A549 (cell line): Measurements from ENCODE around the gene RAB5IF. TPM values are rescaled to one million over a fixed set of nuclear protein-coding genes. Genes with fewer than 3 reads are reported as not detected.

Source experiments
- ATAC-seq, 2 experiments: fragments of 200-7000 bp in 1 of 2; fragments of >200 bp in 1 of 2; cut with Nextera tagmentation in 1 of 2; cut with Tn5 transposase in 1 of 2; 3 replicates each; pipeline versions ENCODE4 v1.8.0 to v1.9.1; 2018 to 2020; ENCODE audit warnings: mild to moderate bottlenecking in 1 of 2, moderate library complexity in 1 of 2
- CTCF ChIA-PET: fragments of 300-600 bp; sonication (Branson Sonifier 250); formaldehyde crosslinking; extraction: SDS; loops from one replicate; lab custom pipeline; 2021; ENCODE audit warnings: antibody characterized with exemption, inconsistent platforms; lab: Yijun Ruan, JAX
- POLR2A ChIA-PET: fragments of 350-600 bp; formaldehyde crosslinking; extraction: SDS; loops from one replicate; lab custom pipeline; 2021; ENCODE audit warnings: antibody characterized with exemption, inconsistent platforms; lab: Yijun Ruan, JAX
- DNase-seq, 2 experiments: peaks; one replicate each; pipeline versions ENCODE4 v3.0.0 to v3.0.0-alpha.2; 2011 to 2016; ENCODE audit warnings: low read depth in 1 of 2, low spot score in 1 of 2
- FAIRE-seq: peaks from 2 replicates; lab custom pipeline; 2011; peaks lifted over from hg19 to GRCh38; lab: Jason Lieb, UNC
- H3K27ac ChIP-seq, 2 experiments: fragments of >200 bp; sonication (Bioruptor Twin); formaldehyde crosslinking; 3 replicates each; pipeline ENCODE4 v1.5.1; 2016 to 2017
- H3K4me1 ChIP-seq: fragments of >200 bp; sonication (Bioruptor Twin); formaldehyde crosslinking; 3 replicates; pipeline ENCODE4 v1.6.1; 2016
- H3K4me2 ChIP-seq: fragments of >200 bp; sonication (Bioruptor Twin); formaldehyde crosslinking; 3 replicates; pipeline ENCODE4 v1.6.1; 2016
- H3K4me3 ChIP-seq: fragments of >200 bp; sonication (Bioruptor Twin); formaldehyde crosslinking; 3 replicates; pipeline ENCODE4 v1.5.1; 2016
- H3K9me3 ChIP-seq: fragments of >200 bp; sonication (Bioruptor Twin); formaldehyde crosslinking; 3 replicates; pipeline ENCODE4 v1.6.1; 2016
- BCL3 ChIP-seq: fragments of >200 bp; sonication (Bioruptor Twin); formaldehyde crosslinking; IDR thresholded peaks from 3 replicates; pipeline ENCODE4 v1.6.1; 2016
- CBX8 ChIP-seq: fragments of 200-600 bp; sonication (generic); IDR thresholded peaks from 2 replicates; pipeline ENCODE4 v1.6.1; 2016
- CHD4 ChIP-seq: fragments of 200-600 bp; sonication (generic); IDR thresholded peaks from 2 replicates; pipeline ENCODE4 v1.6.1; 2016; ENCODE audit warnings: antibody characterized with exemption, mild to moderate bottlenecking, borderline replicate concordance
- ESRRA ChIP-seq: fragments of 150-350 bp; IDR thresholded peaks from 2 replicates; pipeline ENCODE4 v1.6.1; 2014; ENCODE audit warnings: mild to moderate bottlenecking, low read length, borderline replicate concordance
- FOSL2 ChIP-seq, 2 experiments: fragments of 450-650 bp in 1 of 2; fragments of >200 bp in 1 of 2; sonication (Bioruptor Twin) in 1 of 2; formaldehyde crosslinking; IDR thresholded peaks; 2 replicates each; pipeline versions ENCODE4 v1.5.0 to v1.6.1; 2016 to 2020; ENCODE audit warnings: mild to moderate bottlenecking in 1 of 2, moderate library complexity in 1 of 2
- GATA3 ChIP-seq: IDR thresholded peaks from 2 replicates; pipeline ENCODE4 v1.6.1; 2012; ENCODE audit warnings: borderline replicate concordance
- HEYL ChIP-seq: fragments of 250-450 bp; sonication (Bioruptor Pico); IDR thresholded peaks from 2 replicates; pipeline ENCODE4 v1.8.0; 2021; ENCODE audit warnings: mild to moderate bottlenecking, moderate library complexity
- HOXA7 ChIP-seq: fragments of 250-450 bp; sonication (Bioruptor Pico); IDR thresholded peaks from 2 replicates; pipeline ENCODE4 v1.5.0; 2020; ENCODE audit warnings: mild to moderate bottlenecking, moderate library complexity
- MAFK ChIP-seq: fragments of 450-650 bp; IDR thresholded peaks from 2 replicates; pipeline ENCODE4 v1.6.1; 2014; ENCODE audit not compliant: partially characterized antibody
- MAZ ChIP-seq: fragments of 150-350 bp; IDR thresholded peaks from 2 replicates; pipeline ENCODE4 v1.6.1; 2014; ENCODE audit warnings: antibody characterized with exemption, low read depth, low read length, borderline replicate concordance
- MYC ChIP-seq: IDR thresholded peaks from 2 replicates; pipeline ENCODE4 v1.6.1; 2012; ENCODE audit warnings: mild to moderate bottlenecking, inconsistent platforms, low read length, improper control_type of control experiment, borderline replicate concordance
- NFE2L2 ChIP-seq: fragments of 150-350 bp; conservative IDR thresholded peaks from 2 replicates; pipeline ENCODE4 v1.6.1; 2014; ENCODE audit warnings: low read length
- NPAS2 ChIP-seq: fragments of 250-450 bp; sonication (Bioruptor Pico); IDR thresholded peaks from 2 replicates; pipeline ENCODE4 v1.8.0; 2022; ENCODE audit warnings: mild to moderate bottlenecking, moderate library complexity, borderline replicate concordance
- PHF8 ChIP-seq: fragments of 200-600 bp; sonication (generic); IDR thresholded peaks from 2 replicates; pipeline ENCODE4 v1.6.1; 2016; ENCODE audit warnings: low read depth, mild to moderate bottlenecking, antibody characterized with exemption, moderate library complexity, borderline replicate concordance
- SREBF2 ChIP-seq: fragments of 450-650 bp; IDR thresholded peaks from 2 replicates; pipeline ENCODE4 v1.6.1; 2014; ENCODE audit warnings: mild to moderate bottlenecking, moderate library complexity
- TFCP2L1 ChIP-seq: fragments of 250-450 bp; sonication (Bioruptor Pico); IDR thresholded peaks from 2 replicates; pipeline ENCODE4 v1.5.0; 2021; ENCODE audit warnings: mild to moderate bottlenecking
- TP53 ChIP-seq: fragments of 250-450 bp; sonication (Bioruptor Pico); IDR thresholded peaks from 2 replicates; pipeline ENCODE4 v1.5.0; 2021; ENCODE audit warnings: mild to moderate bottlenecking, moderate library complexity
- ZC3H11A ChIP-seq: fragments of 450-650 bp; IDR thresholded peaks from 2 replicates; pipeline ENCODE4 v1.6.1; 2014; ENCODE audit warnings: antibody characterized with exemption, mild to moderate bottlenecking
- ZSCAN20 ChIP-seq: fragments of 250-450 bp; sonication (Bioruptor Pico); IDR thresholded peaks from 2 replicates; pipeline ENCODE4 v1.8.0; 2022; ENCODE audit warnings: mild to moderate bottlenecking, moderate library complexity
- WGBS: methylation state at CpG from one replicate; pipeline ENCODE4 v1.1.6; 2017; ENCODE audit errors: missing lambda C conversion rate; 5-methylcytosine and 5-hydroxymethylcytosine counted together
- polyA plus RNA-seq, 4 experiments: library from polyadenylated mRNA; depleted of rRNA in 3 of 4; stranded (reverse); fragments of >200 nt; fragmentation: RNase III in 1 of 4; extraction: RNeasy Plus Mini Kit Qiagen cat#74134 plus additional on column Dnase treatment in 1 of 4; gene quantifications; 2 replicates in 3 of 4; 3 replicates in 1 of 4; pipeline ENCODE4 v1.2.3, GENCODE V29; 2011 to 2017
- TF ChIP-seq, protein P1 (sequence below): IDR thresholded peaks from 2 replicates; pipeline ENCODE4 v1.6.1; 2012
- TF ChIP-seq, protein P2 (sequence below): fragments of 200-600 bp; sonication (generic); IDR thresholded peaks from 2 replicates; pipeline ENCODE4 v1.6.1; 2016; ENCODE audit warnings: antibody characterized with exemption, mild to moderate bottlenecking, moderate library complexity
- TF ChIP-seq, protein P3 (sequence below): fragments of >200 bp; sonication (Bioruptor Twin); formaldehyde crosslinking; IDR thresholded peaks from 2 replicates; pipeline ENCODE4 v1.6.1; 2016
- TF ChIP-seq, protein P4 (sequence below): fragments of 250-450 bp; sonication (Bioruptor Pico); IDR thresholded peaks from 2 replicates; pipeline ENCODE4 v1.5.0; 2020; ENCODE audit warnings: low read depth, mild to moderate bottlenecking, moderate library complexity
- TF ChIP-seq, protein P5 (sequence below): fragments of 150-350 bp; IDR thresholded peaks from 2 replicates; pipeline ENCODE4 v1.6.1; 2014; ENCODE audit warnings: low read depth, mild to moderate bottlenecking, low read length

Gene RAB5IF
- polyA plus RNA-seq, 2 of the 4 experiments (the other 2 are of a cell fraction), result 246 to 345 TPM

GRCh38 chr20:36628076-36628475 is 22.5 kb downstream of the RAB5IF start (continued):
- TF ChIP-seq, protein P1, sequence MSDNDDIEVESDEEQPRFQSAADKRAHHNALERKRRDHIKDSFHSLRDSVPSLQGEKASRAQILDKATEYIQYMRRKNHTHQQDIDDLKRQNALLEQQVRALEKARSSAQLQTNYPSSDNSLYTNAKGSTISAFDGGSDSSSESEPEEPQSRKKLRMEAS, result no peak
- TF ChIP-seq TFCP2L1 (CRISPR knock-in tag) (no peak), NPAS2 (CRISPR knock-in tag) (no peak), SREBF2 (no peak), ESRRA (no peak), ZC3H11A (no peak)
- TF ChIP-seq, protein P2, sequence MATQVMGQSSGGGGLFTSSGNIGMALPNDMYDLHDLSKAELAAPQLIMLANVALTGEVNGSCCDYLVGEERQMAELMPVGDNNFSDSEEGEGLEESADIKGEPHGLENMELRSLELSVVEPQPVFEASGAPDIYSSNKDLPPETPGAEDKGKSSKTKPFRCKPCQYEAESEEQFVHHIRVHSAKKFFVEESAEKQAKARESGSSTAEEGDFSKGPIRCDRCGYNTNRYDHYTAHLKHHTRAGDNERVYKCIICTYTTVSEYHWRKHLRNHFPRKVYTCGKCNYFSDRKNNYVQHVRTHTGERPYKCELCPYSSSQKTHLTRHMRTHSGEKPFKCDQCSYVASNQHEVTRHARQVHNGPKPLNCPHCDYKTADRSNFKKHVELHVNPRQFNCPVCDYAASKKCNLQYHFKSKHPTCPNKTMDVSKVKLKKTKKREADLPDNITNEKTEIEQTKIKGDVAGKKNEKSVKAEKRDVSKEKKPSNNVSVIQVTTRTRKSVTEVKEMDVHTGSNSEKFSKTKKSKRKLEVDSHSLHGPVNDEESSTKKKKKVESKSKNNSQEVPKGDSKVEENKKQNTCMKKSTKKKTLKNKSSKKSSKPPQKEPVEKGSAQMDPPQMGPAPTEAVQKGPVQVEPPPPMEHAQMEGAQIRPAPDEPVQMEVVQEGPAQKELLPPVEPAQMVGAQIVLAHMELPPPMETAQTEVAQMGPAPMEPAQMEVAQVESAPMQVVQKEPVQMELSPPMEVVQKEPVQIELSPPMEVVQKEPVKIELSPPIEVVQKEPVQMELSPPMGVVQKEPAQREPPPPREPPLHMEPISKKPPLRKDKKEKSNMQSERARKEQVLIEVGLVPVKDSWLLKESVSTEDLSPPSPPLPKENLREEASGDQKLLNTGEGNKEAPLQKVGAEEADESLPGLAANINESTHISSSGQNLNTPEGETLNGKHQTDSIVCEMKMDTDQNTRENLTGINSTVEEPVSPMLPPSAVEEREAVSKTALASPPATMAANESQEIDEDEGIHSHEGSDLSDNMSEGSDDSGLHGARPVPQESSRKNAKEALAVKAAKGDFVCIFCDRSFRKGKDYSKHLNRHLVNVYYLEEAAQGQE, result no peak
- TF ChIP-seq, all 56 proteins: peak for 0

DNA sequence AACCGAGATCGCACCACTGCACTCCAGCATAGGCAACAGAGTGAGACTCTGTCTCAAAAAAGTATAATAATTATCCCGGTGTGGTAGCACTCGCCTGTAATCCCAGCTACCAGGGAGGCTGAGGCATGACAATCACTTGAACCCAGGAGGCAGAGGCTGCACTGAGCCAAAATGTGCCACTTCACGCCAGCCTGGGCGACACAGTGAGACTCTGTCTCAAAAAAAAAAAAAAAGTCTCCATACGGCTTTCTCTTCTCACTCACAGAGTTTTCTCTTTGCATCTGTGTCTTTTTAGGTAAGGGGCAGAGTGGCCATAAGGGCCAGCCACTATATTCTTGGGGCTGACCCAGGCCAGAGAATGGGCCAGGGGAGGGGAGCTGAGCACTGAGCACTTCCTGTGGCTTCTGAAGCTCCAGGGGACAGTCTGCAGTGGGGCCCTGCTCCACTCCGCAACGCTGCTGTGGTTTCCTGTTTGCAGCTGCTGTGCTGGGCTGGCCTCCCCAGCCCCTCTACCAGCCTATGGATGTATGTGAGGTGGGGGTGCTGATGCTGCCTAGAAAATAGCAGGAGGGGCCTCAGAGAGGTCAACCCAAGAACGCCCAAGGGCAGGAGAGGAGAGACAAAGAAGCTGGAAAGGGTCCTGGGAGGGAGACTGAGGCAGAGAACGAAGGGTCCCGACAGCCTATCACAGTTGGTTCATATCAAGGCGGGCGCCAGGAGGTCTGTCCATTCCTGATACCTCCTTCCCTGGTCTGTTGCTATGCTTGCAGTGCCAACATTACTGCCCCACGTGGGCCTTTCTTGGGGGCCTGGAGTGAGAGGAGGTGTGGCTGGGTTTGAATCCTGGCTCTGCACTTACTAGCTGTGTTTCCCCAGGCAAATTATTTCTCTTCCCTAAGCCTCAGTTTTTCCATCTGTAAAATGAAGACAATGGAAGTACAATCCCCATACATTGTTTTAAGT is 24.4 kb downstream of the RAB5IF start:
- Histone ChIP-seq H3K9me3 (no peaks in the 10 kb centered on the region), H3K4me1 (no peaks in the 10 kb centered on the region), H3K27ac (no peak overlapping the region), H3K4me3 (no peak overlapping the region), H3K4me2 (no peak overlapping the region)
- no peak for DNase-seq
- ChIA-PET CTCF (interaction anchor here (0.6 to 1.2 kb wide), 3 partner anchors 30 to 290 kb away, joined by 3 read pairs; no protein-coding TSS in a partner anchor), POLR2A (no interaction called here)
- no peak for ATAC-seq
- WGBS, result 84% methylated on average over 13 of the region's 15 CpGs
- no peak for FAIRE-seq
- TF ChIP-seq, protein P3, sequence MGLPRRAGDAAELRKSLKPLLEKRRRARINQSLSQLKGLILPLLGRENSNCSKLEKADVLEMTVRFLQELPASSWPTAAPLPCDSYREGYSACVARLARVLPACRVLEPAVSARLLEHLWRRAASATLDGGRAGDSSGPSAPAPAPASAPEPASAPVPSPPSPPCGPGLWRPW, result no peak
- no peak for TF ChIP-seq BCL3
- no peak for TF ChIP-seq PHF8
- TF ChIP-seq MAZ, result no peak
- no peak for TF ChIP-seq MYC
- no peak for TF ChIP-seq CBX8
- TF ChIP-seq MAFK, result no peak
- no peak for TF ChIP-seq ZC3H11A
- no peak for TF ChIP-seq TP53 (CRISPR knock-in tag)
- TF ChIP-seq CHD4, result no peak
- TF ChIP-seq GATA3, result no peak
- TF ChIP-seq FOSL2 (IDR thresholded peaks at IDR 0.05), result no peak
- TF ChIP-seq FOSL2 (CRISPR knock-in tag; IDR thresholded peaks at IDR 0.05), result no peak
- TF ChIP-seq HOXA7 (CRISPR knock-in tag), result no peak
- TF ChIP-seq, protein P4, sequence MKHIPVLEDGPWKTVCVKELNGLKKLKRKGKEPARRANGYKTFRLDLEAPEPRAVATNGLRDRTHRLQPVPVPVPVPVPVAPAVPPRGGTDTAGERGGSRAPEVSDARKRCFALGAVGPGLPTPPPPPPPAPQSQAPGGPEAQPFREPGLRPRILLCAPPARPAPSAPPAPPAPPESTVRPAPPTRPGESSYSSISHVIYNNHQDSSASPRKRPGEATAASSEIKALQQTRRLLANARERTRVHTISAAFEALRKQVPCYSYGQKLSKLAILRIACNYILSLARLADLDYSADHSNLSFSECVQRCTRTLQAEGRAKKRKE (CRISPR knock-in tag), result no peak
- TF ChIP-seq, protein P5, sequence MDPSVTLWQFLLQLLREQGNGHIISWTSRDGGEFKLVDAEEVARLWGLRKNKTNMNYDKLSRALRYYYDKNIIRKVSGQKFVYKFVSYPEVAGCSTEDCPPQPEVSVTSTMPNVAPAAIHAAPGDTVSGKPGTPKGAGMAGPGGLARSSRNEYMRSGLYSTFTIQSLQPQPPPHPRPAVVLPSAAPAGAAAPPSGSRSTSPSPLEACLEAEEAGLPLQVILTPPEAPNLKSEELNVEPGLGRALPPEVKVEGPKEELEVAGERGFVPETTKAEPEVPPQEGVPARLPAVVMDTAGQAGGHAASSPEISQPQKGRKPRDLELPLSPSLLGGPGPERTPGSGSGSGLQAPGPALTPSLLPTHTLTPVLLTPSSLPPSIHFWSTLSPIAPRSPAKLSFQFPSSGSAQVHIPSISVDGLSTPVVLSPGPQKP, result no peak
- TF ChIP-seq ZSCAN20 (CRISPR knock-in tag), result no peak
- no peak for TF ChIP-seq HEYL
- TF ChIP-seq NFE2L2, result no peak
- TF ChIP-seq, all 56 proteins: peak for 0
